Neutrophil (primary cell): Measurements from ENCODE around the gene SLC44A3.

ENCODE experiments used
- H3K27ac ChIP-seq: fragments of 200-600 bp; sonication (generic); 2 replicates; pipeline ENCODE4 v1.5.1; 2016; ENCODE audit warnings: mild to moderate bottlenecking, moderate library complexity
- H3K27me3 ChIP-seq: fragments of 200-600 bp; sonication (generic); 2 replicates; pipeline ENCODE4 v1.6.0; 2016; ENCODE audit warnings: mild to moderate bottlenecking
- H3K36me3 ChIP-seq: fragments of 200-600 bp; sonication (generic); 2 replicates; pipeline ENCODE4 v1.5.1; 2017
- H3K4me1 ChIP-seq, 2 experiments: fragments of 200-600 bp in 1 of 2; sonication (generic) in 1 of 2; 1 replicate in 1 of 2; 2 replicates in 1 of 2; pipeline versions ENCODE4 v1.5.1 to v1.6.1; 2013 to 2016; ENCODE audit warnings: low read depth in 1 of 2, low read length in 1 of 2, mild to moderate bottlenecking in 1 of 2, moderate library complexity in 1 of 2; ENCODE audit not compliant: control insufficient read depth in 1 of 2, insufficient read depth in 1 of 2
- H3K4me3 ChIP-seq, 2 experiments: fragments of 200-600 bp in 1 of 2; sonication (generic) in 1 of 2; 1 replicate in 1 of 2; 2 replicates in 1 of 2; pipeline ENCODE4 v1.5.1; 2013 to 2016; ENCODE audit warnings: low read depth in 1 of 2, low read length in 1 of 2, mild to moderate bottlenecking in 1 of 2, moderate library complexity in 1 of 2
- H3K9me3 ChIP-seq: fragments of 200-600 bp; sonication (generic); 2 replicates; pipeline ENCODE4 v1.5.1; 2016
- TF ChIP-seq, protein P1 (sequence below): fragments of 200-600 bp; sonication (generic); IDR thresholded peaks from 2 replicates; pipeline ENCODE4 v1.5.1; 2016; ENCODE audit warnings: antibody characterized with exemption

Gene SLC44A3

DNA sequence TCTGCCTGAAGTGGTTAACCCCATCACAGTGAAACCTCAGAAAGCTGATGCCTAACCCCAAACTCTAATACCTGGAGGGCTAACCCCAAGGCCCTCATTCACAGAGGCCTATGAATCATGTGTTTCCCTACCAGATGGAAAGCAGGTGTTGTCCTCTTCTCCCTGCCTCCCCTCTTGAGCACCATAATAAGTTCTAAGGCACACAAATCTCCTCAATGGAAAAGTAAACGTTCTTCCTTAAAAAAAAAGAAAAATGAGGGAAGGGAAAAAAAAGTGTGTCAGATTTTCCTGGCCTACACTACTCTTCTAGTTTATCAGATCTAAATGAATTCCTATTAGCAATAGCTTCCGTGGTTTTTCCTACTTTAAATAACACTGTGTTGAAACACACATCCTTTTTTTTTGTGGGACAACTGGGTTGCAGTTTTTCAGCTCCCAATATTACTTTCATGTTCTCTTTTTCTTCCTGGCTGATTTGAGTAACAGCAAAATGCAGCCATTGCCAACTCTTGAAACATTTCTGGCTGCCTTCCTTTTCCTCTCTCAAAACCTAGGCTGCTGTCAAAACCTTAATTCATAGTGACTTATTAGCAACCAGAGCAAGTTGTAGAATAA lies 43.2 kb downstream of the SLC44A3 start:
- no peak overlapping the region for H3K4me3 ChIP-seq
- H3K36me3 ChIP-seq = no peaks in the 10 kb centered on the region
- TF ChIP-seq, protein P1, sequence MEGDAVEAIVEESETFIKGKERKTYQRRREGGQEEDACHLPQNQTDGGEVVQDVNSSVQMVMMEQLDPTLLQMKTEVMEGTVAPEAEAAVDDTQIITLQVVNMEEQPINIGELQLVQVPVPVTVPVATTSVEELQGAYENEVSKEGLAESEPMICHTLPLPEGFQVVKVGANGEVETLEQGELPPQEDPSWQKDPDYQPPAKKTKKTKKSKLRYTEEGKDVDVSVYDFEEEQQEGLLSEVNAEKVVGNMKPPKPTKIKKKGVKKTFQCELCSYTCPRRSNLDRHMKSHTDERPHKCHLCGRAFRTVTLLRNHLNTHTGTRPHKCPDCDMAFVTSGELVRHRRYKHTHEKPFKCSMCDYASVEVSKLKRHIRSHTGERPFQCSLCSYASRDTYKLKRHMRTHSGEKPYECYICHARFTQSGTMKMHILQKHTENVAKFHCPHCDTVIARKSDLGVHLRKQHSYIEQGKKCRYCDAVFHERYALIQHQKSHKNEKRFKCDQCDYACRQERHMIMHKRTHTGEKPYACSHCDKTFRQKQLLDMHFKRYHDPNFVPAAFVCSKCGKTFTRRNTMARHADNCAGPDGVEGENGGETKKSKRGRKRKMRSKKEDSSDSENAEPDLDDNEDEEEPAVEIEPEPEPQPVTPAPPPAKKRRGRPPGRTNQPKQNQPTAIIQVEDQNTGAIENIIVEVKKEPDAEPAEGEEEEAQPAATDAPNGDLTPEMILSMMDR = no peak
- no peaks in the 10 kb centered on the region for H3K9me3 ChIP-seq
- peaks cover 0 to 5% of the 10 kb centered on the region in 2 experiments for H3K4me1 ChIP-seq
- H3K27me3 ChIP-seq = peaks cover 17% of the 10 kb centered on the region
- H3K27ac ChIP-seq = no peak overlapping the region

DNA sequence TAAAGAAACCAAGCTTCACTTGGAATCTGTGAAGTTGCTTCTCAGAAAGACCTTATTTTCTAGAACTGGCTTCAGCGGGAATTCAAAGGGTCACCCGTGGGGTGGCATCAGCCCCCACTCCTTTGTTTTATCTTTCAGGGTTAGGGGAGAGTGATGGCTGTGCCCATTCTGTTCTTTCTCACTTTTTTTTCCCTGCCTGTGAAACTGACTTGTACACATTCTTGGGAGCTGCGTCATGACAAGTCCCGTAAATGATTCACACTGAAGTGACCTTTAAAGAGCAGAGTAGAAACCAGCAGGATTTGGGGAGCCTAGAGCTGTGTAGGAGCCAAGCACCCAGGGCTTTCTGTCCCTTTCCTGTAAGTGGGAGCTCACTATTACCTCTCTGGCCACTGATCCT lies 43.8 kb downstream of the SLC44A3 start:
- Histone ChIP-seq H3K4me1 (peaks cover 0 to 5% of the 10 kb centered on the region in 2 experiments), H3K27me3 (peaks cover 12% of the 10 kb centered on the region), H3K27ac (no peak overlapping the region), H3K36me3 (no peaks in the 10 kb centered on the region), H3K9me3 (no peaks in the 10 kb centered on the region), H3K4me3 (no peak overlapping the region)
- TF ChIP-seq, protein P1 = no peak

DNA sequence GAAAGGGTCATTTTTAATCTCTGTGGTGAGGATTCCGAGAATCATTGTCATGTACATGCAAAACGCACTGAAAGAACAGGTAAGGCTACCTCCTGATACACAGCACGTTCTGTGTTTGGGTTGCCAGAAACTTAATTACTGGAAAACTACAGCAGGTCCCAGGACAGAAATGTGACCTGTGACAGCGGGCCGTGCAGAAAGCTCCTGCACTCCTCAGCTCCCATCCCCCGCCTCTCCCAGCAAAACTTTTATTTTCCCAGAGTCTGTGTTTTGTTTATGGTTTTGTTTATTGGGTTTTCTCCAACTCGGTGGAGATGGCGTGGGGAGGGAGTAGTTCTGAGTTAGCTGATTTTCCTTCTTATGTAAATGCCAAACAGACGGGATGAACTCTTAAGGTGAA lies 44.7 kb downstream of the SLC44A3 start:
- H3K36me3 ChIP-seq = no peaks in the 10 kb centered on the region
- H3K27ac ChIP-seq = no peak overlapping the region
- peaks cover 3% of the 10 kb centered on the region for H3K27me3 ChIP-seq
- TF ChIP-seq, protein P1 = no peak
- no peak overlapping the region for H3K4me3 ChIP-seq
- peaks cover 0 to 5% of the 10 kb centered on the region in 2 experiments for H3K4me1 ChIP-seq
- no peaks in the 10 kb centered on the region for H3K9me3 ChIP-seq

DNA sequence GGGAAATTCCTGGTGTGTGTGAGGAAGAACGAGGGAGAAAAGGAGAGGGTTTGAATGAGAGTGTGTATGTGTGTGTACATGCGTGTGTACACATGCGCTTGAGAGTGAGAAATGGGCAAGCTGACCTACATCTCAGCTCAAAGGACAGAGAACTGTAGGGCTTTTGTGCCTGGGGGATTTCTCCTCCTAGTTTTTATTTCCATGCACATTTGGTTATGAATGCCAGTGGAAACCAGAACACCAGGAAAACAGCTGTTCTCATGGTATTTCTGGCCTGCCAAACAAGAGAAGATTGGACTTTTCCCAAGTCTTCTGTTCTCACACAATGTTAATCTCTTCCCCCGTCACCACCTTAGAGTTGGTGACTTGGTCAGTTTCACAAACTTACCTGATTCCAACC lies 45.2 kb downstream of the SLC44A3 start:
- TF ChIP-seq, protein P1 = no peak
- Histone ChIP-seq H3K27me3 (no peaks in the 10 kb centered on the region), H3K27ac (no peak overlapping the region), H3K4me3 (no peak overlapping the region), H3K4me1 (peaks cover 0 to 5% of the 10 kb centered on the region in 2 experiments), H3K36me3 (no peaks in the 10 kb centered on the region), H3K9me3 (no peaks in the 10 kb centered on the region)

DNA sequence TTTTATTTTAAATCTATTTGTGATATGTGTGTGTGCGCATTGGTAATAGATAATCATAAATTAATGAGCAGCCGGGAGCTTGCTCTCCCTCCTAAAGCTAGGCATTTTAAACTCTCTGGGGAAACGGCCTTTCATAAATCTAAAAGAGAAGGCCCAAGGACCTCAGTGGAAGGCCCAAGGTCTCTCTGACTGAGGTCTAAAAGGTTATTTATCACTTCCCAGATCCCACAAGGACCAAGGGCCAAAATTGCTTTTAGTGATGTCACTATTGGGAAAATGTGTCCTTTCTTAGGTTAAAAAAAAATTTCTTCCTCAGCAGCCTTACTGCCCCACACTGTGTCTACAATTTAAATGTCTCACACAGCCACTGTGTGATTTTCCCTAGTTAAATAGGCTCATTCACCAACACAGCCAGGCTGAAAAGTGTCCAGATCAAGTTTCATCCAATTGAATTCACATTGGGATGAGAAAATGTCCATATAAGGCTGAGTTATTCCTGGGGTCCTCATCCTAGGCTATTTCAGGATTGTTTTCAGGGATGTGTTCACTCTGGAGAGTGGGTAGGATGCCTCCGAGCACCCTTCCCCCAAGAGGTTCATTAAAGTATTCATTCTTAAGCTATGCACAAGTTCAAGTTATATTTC lies 46.1 kb downstream of the SLC44A3 start:
- H3K9me3 ChIP-seq = no peaks in the 10 kb centered on the region
- peaks cover 0 to 5% of the 10 kb centered on the region in 2 experiments for H3K4me1 ChIP-seq
- H3K27ac ChIP-seq = no peak overlapping the region
- TF ChIP-seq, protein P1 = no peak
- no peaks in the 10 kb centered on the region for H3K27me3 ChIP-seq
- H3K4me3 ChIP-seq = no peak overlapping the region
- no peaks in the 10 kb centered on the region for H3K36me3 ChIP-seq
